NOMO-1 treated with DMSO at 0.1 percent for 48 hours (cell line): ENCODE data around the gene C1orf105.
"Not testable (repeated sequence)": the region's sequence is repeated elsewhere in the genome, so short reads cannot be mapped to it uniquely, and the experiment has no call there.

Experiments
- DNase-seq: peaks from one replicate; lab custom pipeline; 2025; ENCODE audit not compliant: unreplicated experiment; lab: John Stamatoyannopoulos, UW

Gene C1orf105

GRCh38 chr1:172485626-172486025, 65.1 kb downstream of the C1orf105 start:
- DNase-seq = no peak

DNA sequence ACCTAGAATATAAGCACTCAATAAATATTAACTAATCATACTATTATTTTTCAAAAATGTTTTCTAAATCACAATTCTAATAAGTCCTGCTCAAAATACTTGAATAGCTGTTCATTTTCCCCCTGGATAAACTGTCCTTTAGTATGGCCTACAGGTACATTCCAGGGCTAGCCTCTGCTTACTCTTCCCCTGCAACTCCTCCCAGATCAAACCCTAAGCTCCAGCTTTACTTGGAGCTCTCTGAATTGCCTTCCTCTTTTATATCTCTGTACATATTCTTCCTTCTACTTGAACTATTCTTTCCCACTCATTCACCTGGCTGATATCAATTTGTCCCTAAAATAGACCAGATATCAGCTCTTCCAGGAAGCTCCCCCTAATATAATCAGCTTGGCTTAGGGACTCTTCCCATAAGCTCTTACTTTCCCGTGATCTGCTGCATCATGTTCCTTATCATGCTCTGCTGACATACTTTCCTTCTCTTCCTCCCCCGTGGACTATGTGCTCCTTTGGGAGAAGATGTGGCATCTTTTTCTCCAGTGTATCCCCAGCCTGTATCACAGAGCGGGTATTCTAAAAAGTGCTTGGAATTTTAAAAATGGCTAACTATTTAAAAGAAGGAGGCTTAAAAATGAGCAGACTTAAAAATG, 66.4 kb downstream of the C1orf105 start:
- DNase-seq = no peak

GRCh38 chr1:172487550-172487949, 67.1 kb downstream of the C1orf105 start:
- DNase-seq = no peak

DNA sequence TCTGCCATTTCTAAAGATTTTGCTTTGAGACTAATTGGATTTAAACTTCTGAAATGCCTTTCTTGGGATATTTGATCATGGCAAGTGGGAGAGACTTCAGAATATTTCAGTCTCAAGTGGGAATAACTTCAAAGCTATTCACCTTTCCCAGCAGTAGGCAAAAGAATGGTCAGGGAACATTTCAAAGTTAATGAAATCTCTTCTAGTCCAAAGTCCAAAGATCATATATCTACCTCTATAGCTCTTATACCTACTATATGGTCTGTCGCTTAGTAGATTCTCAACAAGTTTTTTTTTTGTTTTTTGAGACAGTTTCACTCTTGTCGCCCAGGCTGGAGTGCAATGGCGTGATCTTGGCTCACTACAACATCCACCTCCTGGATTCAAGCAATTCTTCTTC, 67.9 kb downstream of the C1orf105 start:
- no peak for DNase-seq

DNA sequence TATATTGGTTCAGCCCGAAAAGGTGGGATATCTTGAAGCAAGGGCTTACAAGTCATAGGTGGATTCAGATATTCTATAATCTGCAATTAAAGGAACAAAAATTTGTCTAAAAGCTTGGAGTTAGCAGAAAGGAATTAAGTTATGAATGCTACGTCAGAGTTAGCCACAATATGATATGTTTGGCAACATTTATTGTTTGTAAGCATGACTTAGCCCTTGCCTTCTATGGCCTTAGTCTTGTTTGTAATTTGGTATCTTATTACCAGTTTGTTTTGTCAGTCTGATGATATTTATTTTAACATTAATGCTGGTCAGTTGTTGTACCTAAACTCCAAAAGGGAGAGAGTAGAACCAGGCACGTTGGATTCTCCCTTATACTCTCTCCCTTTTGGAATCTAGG, 69.4 kb downstream of the C1orf105 start:
- DNase-seq = no peak

DNA sequence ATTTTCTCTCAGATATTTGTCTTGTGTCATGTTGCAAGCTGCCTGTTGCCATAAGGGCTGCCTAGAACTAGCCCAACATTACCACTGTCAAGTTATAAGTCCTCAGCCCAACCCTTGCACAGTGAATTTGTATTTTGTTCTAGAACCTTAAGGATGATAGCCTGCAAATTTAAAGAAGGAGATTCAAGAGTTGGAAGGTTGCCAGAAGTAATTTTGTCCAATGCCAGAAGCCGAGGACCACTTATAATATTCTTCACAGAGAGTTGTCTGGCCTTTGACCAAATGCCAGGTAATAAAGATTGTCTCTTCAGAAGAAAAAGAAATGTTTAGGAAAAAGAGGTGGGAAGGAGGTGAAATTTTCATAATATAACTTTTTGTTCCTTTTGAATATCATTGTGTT, 71.9 kb downstream of the C1orf105 start:
- no peak for DNase-seq

DNA sequence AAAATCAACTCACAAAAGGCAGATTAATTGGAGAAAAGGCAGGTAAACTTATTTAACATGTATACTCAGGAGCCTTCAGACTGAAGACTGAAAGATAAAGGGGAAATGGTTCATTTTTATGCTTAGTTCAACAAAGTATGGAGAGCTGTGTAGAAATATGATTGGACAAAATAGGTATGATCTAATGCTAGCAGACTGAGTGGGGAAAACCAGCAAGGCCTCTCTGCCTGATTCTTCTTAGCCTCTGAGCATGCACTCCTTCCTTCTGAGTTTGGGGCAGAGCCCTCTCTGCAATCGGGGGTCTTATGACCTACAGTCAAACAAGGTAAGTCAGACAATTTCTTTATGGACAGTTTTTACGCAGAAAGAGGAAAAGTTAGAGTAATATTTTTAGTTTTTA, 73.7 kb downstream of the C1orf105 start:
- DNase-seq = peak; percentile 30

DNA sequence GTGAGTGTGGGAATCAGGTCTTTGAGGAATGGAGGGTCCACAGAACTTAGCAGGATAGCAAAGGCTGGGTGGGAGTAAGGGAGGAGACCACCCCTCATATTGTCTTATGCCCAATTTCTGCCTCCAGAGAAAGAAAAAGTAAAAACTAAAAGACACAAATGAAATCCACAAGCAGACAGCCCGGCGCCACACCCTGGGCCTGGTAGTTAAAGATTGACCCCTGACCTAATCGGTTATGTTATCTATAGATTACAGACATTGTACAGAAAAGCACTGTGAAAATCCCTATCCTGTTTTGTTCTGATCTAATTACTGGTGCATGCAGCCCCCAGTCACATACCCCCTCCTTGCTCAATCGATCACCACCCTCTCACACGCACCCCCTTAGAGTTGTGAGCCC, 75.6 kb downstream of the C1orf105 start:
- DNase-seq = not testable (repeated sequence)

DNA sequence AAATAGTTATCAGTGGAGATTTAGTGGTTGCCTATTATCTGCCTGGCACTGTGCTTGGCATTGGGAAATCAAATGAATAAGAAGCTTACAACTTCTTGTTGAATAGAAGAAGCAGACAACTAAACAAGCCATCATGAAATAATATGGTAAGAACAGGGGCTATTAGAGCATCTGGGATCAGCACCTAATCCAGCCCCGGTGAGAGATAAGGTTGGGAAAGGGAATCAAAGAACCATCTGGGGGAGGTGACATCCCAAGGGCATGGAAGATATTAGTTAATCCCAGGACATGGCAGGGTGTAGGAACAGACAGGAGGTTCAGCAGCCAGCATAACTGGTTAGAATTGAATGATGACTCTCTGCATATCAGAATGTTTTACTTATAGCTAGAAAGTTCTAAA, 76.2 kb downstream of the C1orf105 start:
- DNase-seq = no peak

GRCh38 chr1:172497230-172497629, 76.7 kb downstream of the C1orf105 start:
- no peak for DNase-seq

- peak; percentile 82 for DNase-seq
Measured at GRCh38 chr1:172498857-172499256, 78.4 kb downstream of the C1orf105 start.

DNA sequence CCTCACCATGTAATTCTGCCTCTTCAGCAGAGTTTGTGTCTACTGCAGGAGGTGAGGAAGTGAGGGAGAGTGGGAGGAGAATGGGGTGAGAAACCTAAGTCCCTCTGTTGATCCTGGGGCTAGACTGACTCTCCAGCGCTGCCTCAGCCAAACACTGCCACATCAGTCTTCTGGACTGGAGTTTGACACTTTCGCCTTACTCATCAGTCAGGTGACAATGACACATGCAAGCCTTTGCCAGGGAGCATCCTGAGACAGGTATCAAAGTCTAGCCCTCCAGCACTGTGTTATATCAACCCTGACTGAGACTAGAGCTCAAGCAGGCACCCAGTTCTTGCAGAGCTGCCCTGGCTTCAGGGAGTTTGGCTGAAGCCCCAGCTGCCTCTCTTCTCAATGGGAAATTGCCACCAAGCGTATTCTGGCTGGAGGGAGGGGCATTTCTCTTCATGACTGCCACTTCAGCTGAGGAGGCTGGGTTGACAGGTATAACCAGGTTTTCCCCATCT, 79.2 kb downstream of the C1orf105 start:
- no peak for DNase-seq

GRCh38 chr1:172500207-172500606, 79.7 kb downstream of the C1orf105 start:
- DNase-seq = no peak

DNA sequence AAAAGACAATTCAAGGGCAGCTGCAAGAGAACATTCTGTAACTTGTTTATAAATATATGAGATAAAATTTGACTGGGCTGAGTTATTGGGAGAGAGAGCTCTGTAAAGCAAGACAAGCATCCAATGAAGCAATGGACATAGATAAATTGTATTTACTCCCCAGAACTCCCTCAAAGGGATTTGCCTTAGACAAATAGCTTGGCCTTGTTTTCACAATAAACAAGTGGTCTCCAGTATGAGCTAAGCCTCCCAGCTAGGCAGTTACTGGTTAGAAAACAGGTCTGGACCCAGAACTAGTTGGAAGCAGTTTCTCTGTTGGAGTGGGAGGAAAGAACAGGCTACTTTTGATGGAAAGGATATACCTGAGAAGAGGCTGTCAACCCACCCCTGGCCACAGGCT, 87.3 kb downstream of the C1orf105 start:
- no peak for DNase-seq

DNA sequence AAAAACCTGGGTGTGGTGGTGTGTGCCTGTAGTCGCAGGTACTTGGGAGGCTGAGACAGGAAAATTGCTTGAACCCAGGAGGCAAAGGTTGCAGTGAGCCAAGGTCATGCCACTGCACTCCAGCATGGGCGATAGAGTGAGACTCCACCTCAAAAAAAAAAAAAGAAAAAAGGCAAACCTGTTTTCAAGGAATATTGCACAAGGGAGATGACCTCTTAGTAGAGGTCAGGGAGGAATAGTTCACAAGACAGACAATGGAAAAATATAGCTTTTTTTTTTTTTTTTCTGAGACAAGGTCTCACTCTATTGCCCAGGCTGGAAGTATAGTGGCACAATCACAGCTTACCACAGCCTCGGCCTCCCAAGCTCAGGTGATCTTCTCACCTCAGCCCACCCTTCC, 90.0 kb downstream of the C1orf105 start:
- DNase-seq = no peak

GRCh38 chr1:172512591-172512990, 92.1 kb downstream of the C1orf105 start:
- no peak for DNase-seq

DNA sequence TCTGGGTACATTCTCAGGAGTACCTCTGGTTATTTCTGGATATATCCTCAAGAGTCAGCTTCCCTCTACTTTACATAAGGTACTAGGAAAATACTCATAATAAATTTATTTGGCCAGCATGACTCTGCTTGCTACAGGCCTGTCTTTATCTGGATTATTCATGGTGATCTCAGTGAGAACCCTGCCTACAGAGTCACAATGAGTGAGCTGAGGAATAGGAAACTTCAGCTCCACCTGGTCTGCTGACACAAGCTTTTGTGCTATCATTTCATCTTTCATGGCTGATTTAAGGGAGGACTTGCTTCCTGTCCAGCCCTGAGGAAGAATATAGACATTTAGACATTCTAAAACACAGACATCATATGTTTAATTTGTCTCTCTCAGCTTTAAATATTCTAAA, 93.0 kb downstream of the C1orf105 start:
- DNase-seq = no peak

- DNase-seq = no peak
Measured at GRCh38 chr1:172514108-172514507, 93.6 kb downstream of the C1orf105 start.

DNA sequence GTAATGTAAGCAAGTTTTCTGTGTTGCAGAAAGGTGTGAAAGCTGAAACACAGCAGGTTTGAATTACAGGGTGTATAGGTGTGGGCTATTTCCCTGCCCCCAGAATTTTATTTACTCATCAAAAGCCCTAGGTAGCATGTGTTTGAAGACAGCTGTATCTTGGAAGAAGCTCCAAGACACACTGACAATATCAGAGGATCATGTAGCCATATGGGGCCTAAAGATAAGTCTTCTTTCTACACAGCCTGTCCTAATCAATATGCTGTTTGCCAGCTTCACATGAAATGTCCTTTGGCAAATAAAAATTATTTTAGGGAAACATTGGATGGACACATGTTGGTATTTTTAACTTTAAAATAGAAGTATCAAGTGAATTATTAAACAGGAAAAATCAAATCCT, 95.0 kb downstream of the C1orf105 start:
- no peak for DNase-seq

GRCh38 chr1:172515927-172516326, 95.4 kb downstream of the C1orf105 start:
- peak; percentile 36 for DNase-seq

DNA sequence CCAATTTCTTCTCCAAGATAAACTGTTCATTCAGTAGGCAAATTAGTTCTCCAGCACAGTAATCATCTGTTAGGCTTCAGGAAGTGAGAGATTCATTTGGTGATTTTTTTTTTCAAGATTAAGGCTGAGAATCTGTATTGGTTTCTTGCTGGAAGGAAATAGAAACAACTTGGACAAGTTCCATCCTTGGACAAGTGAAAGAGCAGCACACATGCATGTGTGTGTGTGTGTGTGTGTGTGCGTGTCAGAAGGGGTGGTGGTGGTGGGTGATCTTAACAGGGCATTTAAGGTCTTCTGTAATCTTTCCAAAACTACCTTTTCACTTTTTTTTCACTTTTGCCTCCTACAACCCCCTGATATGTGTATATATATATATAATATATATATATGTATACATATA, 96.6 kb downstream of the C1orf105 start:
- no peak for DNase-seq

GRCh38 chr1:172517545-172517944, 97.1 kb downstream of the C1orf105 start:
- DNase-seq = no peak
